H1 (cell line): ENCODE results near the gene RSU1. TPM values are rescaled to one million over a fixed set of nuclear protein-coding genes. Genes with fewer than 3 reads are reported as not detected.

Experiments
- CTCF ChIA-PET: fragments of 300-600 bp; sonication (Branson Sonifier 250); formaldehyde crosslinking; loops from one replicate; lab custom pipeline; 2021; ENCODE audit not compliant: partially characterized antibody; lab: Charles Lee
- POLR2A ChIA-PET: fragments of 300-600 bp; sonication (Branson Sonifier 250); formaldehyde crosslinking; loops from one replicate; lab custom pipeline; 2021; ENCODE audit warnings: inconsistent platforms; ENCODE audit not compliant: partially characterized antibody; lab: Charles Lee
- DNase-seq, 2 experiments: peaks; one replicate each; pipeline versions ENCODE4 v3.0.0 to v3.0.0-alpha.2; 2010 to 2022; ENCODE audit warnings: low spot score in 2 of 2, low read depth in 1 of 2, mixed read lengths in 1 of 2
- FAIRE-seq: peaks from 2 replicates; lab custom pipeline; 2011; peaks lifted over from hg19 to GRCh38; lab: Jason Lieb, UNC
- H2AFZ ChIP-seq: 2 replicates; pipeline ENCODE4 v1.8.1; 2012; ENCODE audit warnings: low read length, inconsistent platforms
- H2AK5ac ChIP-seq: 2 replicates; pipeline ENCODE4 v1.6.1; 2013; ENCODE audit warnings: low read depth, low read length
- H2BK120ac ChIP-seq: replicated peaks from 2 replicates; pipeline ENCODE3; 2013; ENCODE audit warnings: low read depth, low read length, inconsistent platforms
- H2BK12ac ChIP-seq: 2 replicates; pipeline ENCODE4 v1.6.1; 2013; ENCODE audit warnings: low read depth, low read length
- H2BK15ac ChIP-seq: 2 replicates; pipeline ENCODE4 v1.6.1; 2013; ENCODE audit warnings: low read length
- H2BK20ac ChIP-seq: 2 replicates; pipeline ENCODE4 v1.6.1; 2013; ENCODE audit warnings: low read length
- H2BK5ac ChIP-seq: 2 replicates; pipeline ENCODE4 v1.6.1; 2013; ENCODE audit warnings: low read depth, low read length
- H3K14ac ChIP-seq: 2 replicates; pipeline ENCODE4 v1.6.1; 2013; ENCODE audit warnings: inconsistent platforms; ENCODE audit not compliant: insufficient read length
- H3K18ac ChIP-seq: 2 replicates; pipeline ENCODE4 v1.6.1; 2013; ENCODE audit warnings: low read length; ENCODE audit errors: extremely low read depth
- H3K23ac ChIP-seq: 2 replicates; pipeline ENCODE4 v1.6.1; 2013; ENCODE audit warnings: inconsistent platforms; ENCODE audit not compliant: insufficient read length
- H3K23me2 ChIP-seq: 2 replicates; pipeline ENCODE4 v1.6.1; 2013; ENCODE audit warnings: low read depth, low read length
- H3K27ac ChIP-seq: 2 replicates; pipeline ENCODE4 v1.6.1; 2011; ENCODE audit warnings: low read depth, low read length, inconsistent platforms
- H3K27me3 ChIP-seq, 4 experiments: replicated peaks in 1 of 4; 1 replicate in 1 of 4; 2 replicates in 3 of 4; pipeline versions ENCODE4 v1.6.1 to v1.8.1; 2011 to 2013; ENCODE audit warnings: low read length in 3 of 4, mild to moderate bottlenecking in 3 of 4, inconsistent platforms in 2 of 4, mixed read lengths in 2 of 4, moderate library complexity in 1 of 4; ENCODE audit not compliant: control insufficient read depth in 3 of 4, insufficient read depth in 3 of 4; ENCODE audit errors: extremely low read depth in 1 of 4
- H3K36me3 ChIP-seq, 4 experiments: 2 replicates each; pipeline versions ENCODE4 v1.6.1 to v1.8.1; 2011 to 2013; ENCODE audit warnings: mild to moderate bottlenecking in 4 of 4, low read length in 3 of 4, moderate library complexity in 2 of 4, control low read depth in 1 of 4, inconsistent platforms in 1 of 4; ENCODE audit not compliant: insufficient read depth in 4 of 4, control insufficient read depth in 2 of 4
- H3K4ac ChIP-seq: replicated peaks from 2 replicates; pipeline ENCODE3; 2013; ENCODE audit warnings: low read length, low read depth, mixed read lengths, inconsistent platforms; ENCODE audit not compliant: insufficient read length
- H3K4me1 ChIP-seq, 4 experiments: replicated peaks in 1 of 4; 1 replicate in 1 of 4; 2 replicates in 3 of 4; pipeline versions ENCODE4 v1.6.1 to v1.8.1; 2011 to 2013; ENCODE audit warnings: low read length in 3 of 4, inconsistent platforms in 2 of 4, mixed read lengths in 1 of 4; ENCODE audit not compliant: insufficient read depth in 4 of 4, control insufficient read depth in 3 of 4
- H3K4me2 ChIP-seq, 2 experiments: 2 replicates each; pipeline versions ENCODE4 v1.6.1 to v1.8.1; 2011 to 2013; ENCODE audit warnings: low read depth in 2 of 2, low read length in 2 of 2, control low read depth in 1 of 2, inconsistent platforms in 1 of 2, mild to moderate bottlenecking in 1 of 2; ENCODE audit not compliant: insufficient read depth in 1 of 2
- H3K4me3 ChIP-seq, 4 experiments: fragments of 200-600, 300-600 bp in 1 of 4; sonication (generic), shearing (Covaris generic), sonication (Bioruptor Twin) in 1 of 4; 2 replicates each; pipeline versions ENCODE4 v1.5.1 to v1.8.1; 2011 to 2016; ENCODE audit warnings: low read length in 4 of 4, low read depth in 3 of 4, control low read depth in 2 of 4, inconsistent platforms in 2 of 4, mild to moderate bottlenecking in 2 of 4, mixed read lengths in 1 of 4, moderate library complexity in 1 of 4; ENCODE audit not compliant: insufficient read depth in 2 of 4; ENCODE audit errors: extremely low read depth in 1 of 4
- H3K56ac ChIP-seq: replicated peaks from 2 replicates; pipeline ENCODE3; 2013; ENCODE audit warnings: low read depth, mild to moderate bottlenecking, mixed read lengths, low read length, inconsistent platforms; ENCODE audit not compliant: insufficient read length
- H3K79me1 ChIP-seq: 2 replicates; pipeline ENCODE4 v1.6.1; 2013; ENCODE audit warnings: low read depth, low read length, control low read depth
- H3K79me2 ChIP-seq, 2 experiments: 2 replicates each; pipeline versions ENCODE4 v1.6.1 to v1.8.1; 2012 to 2013; ENCODE audit warnings: low read length in 2 of 2, mild to moderate bottlenecking in 2 of 2, inconsistent platforms in 1 of 2; ENCODE audit not compliant: insufficient read depth in 2 of 2, control insufficient read depth in 1 of 2
- H3K9ac ChIP-seq, 4 experiments: replicated peaks in 1 of 4; 1 replicate in 1 of 4; 2 replicates in 3 of 4; pipeline versions ENCODE4 v1.6.1 to v1.8.1; 2011 to 2013; ENCODE audit warnings: low read depth in 3 of 4, low read length in 3 of 4, control low read depth in 2 of 4, mild to moderate bottlenecking in 2 of 4, moderate library complexity in 2 of 4, inconsistent platforms in 1 of 4; ENCODE audit errors: extremely low read depth in 1 of 4
- H3K9me3 ChIP-seq, 2 experiments: 2 replicates each; pipeline versions ENCODE4 v1.6.1 to v1.8.1; 2012 to 2013; ENCODE audit warnings: mild to moderate bottlenecking in 2 of 2, moderate library complexity in 2 of 2, control low read depth in 1 of 2, inconsistent platforms in 1 of 2, low read depth in 1 of 2, low read length in 1 of 2, mixed read lengths in 1 of 2; ENCODE audit not compliant: insufficient read depth in 2 of 2
- H4K20me1 ChIP-seq, 2 experiments: replicated peaks in 1 of 2; 2 replicates each; pipeline versions ENCODE3 to v1.8.1; 2011 to 2013; ENCODE audit warnings: inconsistent platforms in 2 of 2, low read length in 2 of 2, mild to moderate bottlenecking in 1 of 2; ENCODE audit not compliant: insufficient read depth in 2 of 2, control insufficient read depth in 1 of 2
- H4K5ac ChIP-seq: 2 replicates; pipeline ENCODE4 v1.6.1; 2013; ENCODE audit warnings: low read length, low read depth, mixed read lengths, inconsistent platforms; ENCODE audit not compliant: insufficient read length
- H4K8ac ChIP-seq: 2 replicates; pipeline ENCODE4 v1.8.0; 2013; ENCODE audit warnings: mild to moderate bottlenecking, moderate library complexity, low read length, inconsistent platforms; ENCODE audit not compliant: insufficient read depth; ENCODE audit errors: extremely low read depth
- H4K91ac ChIP-seq: replicated peaks from 2 replicates; pipeline ENCODE3; 2013; ENCODE audit warnings: low read length, mixed read lengths, inconsistent platforms; ENCODE audit not compliant: insufficient read length
- CBX8 ChIP-seq: fragments of 300-800, 300-1000 bp; sonication (generic); IDR thresholded peaks from 2 replicates; pipeline ENCODE4 v1.7.1; 2016; ENCODE audit warnings: low read depth, low read length, borderline replicate concordance
- EP300 ChIP-seq, 2 experiments: IDR thresholded peaks; 1 replicate in 1 of 2; 2 replicates in 1 of 2; pipeline ENCODE4 v1.6.1; 2011 to 2012; ENCODE audit warnings: low read depth in 2 of 2, low read length in 2 of 2, mild to moderate bottlenecking in 2 of 2, borderline replicate concordance in 1 of 2, inconsistent platforms in 1 of 2, moderate library complexity in 1 of 2
- MAFK ChIP-seq: IDR thresholded peaks from 2 replicates; pipeline ENCODE4 v1.6.1; 2012; ENCODE audit warnings: low read depth, mild to moderate bottlenecking, improper control_type of control experiment, low read length
- RAD21 ChIP-seq, 2 experiments: IDR thresholded peaks in 1 of 2; conservative IDR thresholded peaks in 1 of 2; 2 replicates each; pipeline ENCODE4 v1.6.1; 2011; ENCODE audit warnings: low read depth in 2 of 2, low read length in 2 of 2, improper control_type of control experiment in 1 of 2, inconsistent platforms in 1 of 2, mild to moderate bottlenecking in 1 of 2, moderate library complexity in 1 of 2
- SAP30 ChIP-seq: fragments of 300-600 bp; sonication (generic); IDR thresholded peaks from 2 replicates; pipeline ENCODE4 v1.7.1; 2012; ENCODE audit warnings: low read length, moderate library complexity, mild to moderate bottlenecking, inconsistent platforms; ENCODE audit not compliant: insufficient read depth, insufficient replicate concordance
- SRF ChIP-seq: IDR thresholded peaks from 2 replicates; pipeline ENCODE4 v1.6.1; 2011; ENCODE audit warnings: mild to moderate bottlenecking, low read depth, low read length, moderate library complexity
- SUZ12 ChIP-seq: fragments of 200-600 bp; sonication (generic); IDR thresholded peaks from 2 replicates; pipeline ENCODE4 v1.6.1; 2012; ENCODE audit warnings: mild to moderate bottlenecking, inconsistent platforms, low read length, moderate library complexity, mixed read lengths
- TBP ChIP-seq: IDR thresholded peaks from 2 replicates; pipeline ENCODE4 v1.6.1; 2011; ENCODE audit warnings: low read depth, low read length, improper control_type of control experiment
- YY1 ChIP-seq: IDR thresholded peaks from 2 replicates; pipeline ENCODE4 v1.6.1; 2011; ENCODE audit warnings: low read depth, mild to moderate bottlenecking, low read length
- ZNF274 ChIP-seq: IDR thresholded peaks from 2 replicates; pipeline ENCODE4 v1.7.0; 2012; ENCODE audit warnings: low read length, borderline replicate concordance; ENCODE audit errors: extremely low read depth
- WGBS, 2 experiments: shearing (Covaris generic) in 1 of 2; methylation state at CpG; one replicate each; pipeline versions ENCODE4 v1.1.6 to v1.1.7; 2013 to 2015; ENCODE audit warnings: low lambda C conversion rate in 2 of 2, mixed read lengths in 2 of 2, inconsistent platforms in 1 of 2, low coverage in 1 of 2, missing lambda C conversion rate in 1 of 2; ENCODE audit not compliant: insufficient replicate concordance in 2 of 2, insufficient coverage in 1 of 2, insufficient read length in 1 of 2; ENCODE audit errors: extremely low coverage in 1 of 2, missing lambda C conversion rate in 1 of 2; 5-methylcytosine and 5-hydroxymethylcytosine counted together
- polyA plus RNA-seq, 7 experiments: library from polyadenylated mRNA; depleted of rRNA in 3 of 7; stranded (reverse) in 5 of 7; unstranded in 2 of 7; fragments of >200 nt in 5 of 7; fragments of 200-250 nt in 2 of 7; gene quantifications; 1 replicate in 5 of 7; 2 replicates in 1 of 7; 4 replicates in 1 of 7; pipeline versions ENCODE4 v1.2.1 to v1.2.3, GENCODE V29; 2011 to 2013; ENCODE audit warnings: missing spikeins in 2 of 7, mixed read lengths in 2 of 7
- total RNA-seq: library from RNA; stranded (reverse); fragmentation: NEBNext Ultra II Directional; extraction: Animal tissue kit (Norgen Biotek cat#: 25700); gene quantifications from 2 replicates; pipeline ENCODE4 v1.2.1, GENCODE V29; 2021
- TF ChIP-seq, protein P1 (sequence below): IDR thresholded peaks from 2 replicates; pipeline ENCODE4 v1.6.1; 2012; ENCODE audit warnings: inconsistent platforms
- TF ChIP-seq, protein P2 (sequence below): IDR thresholded peaks from 2 replicates; pipeline ENCODE4 v1.6.1; 2012; ENCODE audit warnings: inconsistent platforms

RSU1 gene
- total and polyA plus RNA-seq, 2 of the 8 experiments (the other 6 are each of a cell fraction or from before 2014, with no cell fraction given): 50.0 to 68.2 TPM

DNA sequence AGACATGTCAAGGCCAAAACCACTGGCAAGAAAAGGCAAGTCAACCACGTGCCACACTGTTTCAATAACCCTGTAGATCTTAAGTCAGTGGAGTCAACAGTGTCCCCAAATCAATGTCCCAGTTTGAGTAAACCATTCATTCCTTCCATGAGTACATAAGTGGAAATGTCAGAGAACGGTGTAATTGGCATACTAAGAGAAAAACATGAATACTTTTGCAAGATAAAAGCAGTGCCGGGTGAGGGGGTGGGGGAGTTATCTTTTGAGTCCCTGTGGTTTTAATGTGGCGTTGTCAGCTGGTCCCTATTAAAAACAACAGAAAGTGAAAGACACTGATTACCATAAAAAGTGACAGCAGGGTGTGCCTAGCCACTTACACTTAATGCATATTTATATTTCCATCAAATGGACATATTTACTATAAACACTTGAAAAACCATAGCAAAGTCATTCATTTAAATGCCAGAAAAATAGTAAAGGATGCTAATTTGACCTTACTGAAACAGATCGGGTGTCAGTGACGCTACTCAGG lies 37.8 kb downstream of the RSU1 start:
- Histone ChIP-seq H4K8ac (no peak overlapping the region), H3K4me1 (peaks cover 2 to 16% (median 7%) of the 10 kb centered on the region in 4 experiments), H3K4ac (no peak overlapping the region), H2AFZ (no peak overlapping the region), H3K4me2 (peak overlapping the region in 1 of 2 experiments; percentile 43; a peak in 2 of 4 replicates), H3K9ac (no peak overlapping the region), H2BK120ac (no peak overlapping the region), H3K18ac (no peak overlapping the region), H2BK12ac (no peak overlapping the region), H3K36me3 (no peaks in the 10 kb centered on the region), H4K5ac (no peak overlapping the region), H3K79me2 (no peaks in the 10 kb centered on the region), H3K4me3 (peak overlapping the region in 1 of 4 experiments; percentile 28; a peak in 1 of 8 replicates), H3K23me2 (no peaks in the 10 kb centered on the region), H3K9me3 (no peaks in the 10 kb centered on the region), H3K27ac (no peak overlapping the region), H2BK5ac (no peak overlapping the region), H3K23ac (no peak overlapping the region), H2BK15ac (no peak overlapping the region), H2AK5ac (no peak overlapping the region), H4K20me1 (no peaks in the 10 kb centered on the region), H3K79me1 (no peaks in the 10 kb centered on the region), H3K56ac (no peak overlapping the region), H2BK20ac (no peak overlapping the region), H3K27me3 (no peaks in the 10 kb centered on the region), H4K91ac (no peak overlapping the region), H3K14ac (no peak overlapping the region)
- no peak for FAIRE-seq
- DNase-seq: no peak
- ChIA-PET POLR2A (no interaction called here), CTCF (interaction anchor here (0.9 to 1.4 kb wide), 2 partner anchors 14 to 877 kb away, joined by 3 to 5 read pairs; no protein-coding TSS in a partner anchor)
- WGBS, 2 experiments: 66% methylated on average over 6 of the region's 6 CpGs; no CpG with 5 or more reads in 1 of the 2 experiments
- no peak for TF ChIP-seq SRF
- no peak for TF ChIP-seq SAP30
- no peak for TF ChIP-seq ZNF274
- TF ChIP-seq TBP: no peak
- TF ChIP-seq CBX8: no peak
- no peak for TF ChIP-seq EP300 (IDR thresholded peaks at IDR 0.05; ENCODE audit: borderline replicate concordance in 1 of 2, low read depth in 2 of 2, low read length in 2 of 2)
- TF ChIP-seq, protein P1, sequence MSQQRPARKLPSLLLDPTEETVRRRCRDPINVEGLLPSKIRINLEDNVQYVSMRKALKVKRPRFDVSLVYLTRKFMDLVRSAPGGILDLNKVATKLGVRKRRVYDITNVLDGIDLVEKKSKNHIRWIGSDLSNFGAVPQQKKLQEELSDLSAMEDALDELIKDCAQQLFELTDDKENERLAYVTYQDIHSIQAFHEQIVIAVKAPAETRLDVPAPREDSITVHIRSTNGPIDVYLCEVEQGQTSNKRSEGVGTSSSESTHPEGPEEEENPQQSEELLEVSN: no peak
- no peak for TF ChIP-seq YY1
- no peak for TF ChIP-seq RAD21 (IDR thresholded peaks at IDR 0.05 in 1 of 2, conservative IDR thresholded peaks at IDR 0.05 in 1 of 2; ENCODE audit: low read depth in 2 of 2, low read length in 2 of 2)
- TF ChIP-seq, protein P2, sequence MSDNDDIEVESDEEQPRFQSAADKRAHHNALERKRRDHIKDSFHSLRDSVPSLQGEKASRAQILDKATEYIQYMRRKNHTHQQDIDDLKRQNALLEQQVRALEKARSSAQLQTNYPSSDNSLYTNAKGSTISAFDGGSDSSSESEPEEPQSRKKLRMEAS: no peak
- no peak for TF ChIP-seq MAFK
- TF ChIP-seq SUZ12: no peak
